Erythroblast (primary cell): Measurements from ENCODE around the gene OMP.

ENCODE experiments used
- GATA1 ChIP-seq: IDR thresholded peaks from 2 replicates; pipeline ENCODE4 v1.6.1; 2011; ENCODE audit warnings: low read depth, mild to moderate bottlenecking, control low read depth, low read length, moderate library complexity
- POLR2A ChIP-seq: IDR thresholded peaks from 2 replicates; pipeline ENCODE4 v1.6.1; 2011; ENCODE audit warnings: mild to moderate bottlenecking, low read length

- TF ChIP-seq POLR2A (no peak), GATA1 (no peak)
Measured at GRCh38 chr11:77104727-77105126, 2.1 kb downstream of the OMP start.
